GM21515 (cell line): ENCODE results near the gene ATP6V1D.
"Not testable (repeated sequence)": the region's sequence is repeated elsewhere in the genome, so short reads cannot be mapped to it uniquely, and the experiment has no call there.

Experiments used
- ATAC-seq: cut with Tn5 transposase; IDR thresholded peaks from one replicate; pipeline ENCODE4 v1.9.1; 2021; ENCODE audit not compliant: unreplicated experiment

Gene ATP6V1D

GRCh38 chr14:67359775-67360469 is at the start of gene ATP6V1D, which contains the start of gene EIF2S1:
Gene ATP6V1D (minus strand): TSS chr14:67359804. CDS start chr14:67359698, 106 bp downstream.
Gene EIF2S1 (plus strand): TSS chr14:67360328. CDS start chr14:67364768, 4,440 bp downstream.
- peak; percentile 82 for ATAC-seq

GRCh38 chr14:67408122-67408801 is 48.7 kb upstream of the ATP6V1D start:
- not testable (repeated sequence) for ATAC-seq

- no peak for ATAC-seq
These were observed 46.2 kb upstream of the ATP6V1D start for GRCh38 chr14:67405771-67406170.

- no peak for ATAC-seq
These were observed 40.8 kb upstream of the ATP6V1D start for GRCh38 chr14:67400434-67400833.

- no peak for ATAC-seq
These were observed 37.9 kb upstream of the ATP6V1D start for GRCh38 chr14:67397536-67397935.

- no peak for ATAC-seq
These were observed 36.9 kb upstream of the ATP6V1D start for GRCh38 chr14:67396381-67396970.

GRCh38 chr14:67395876-67396189 is 36.2 kb upstream of the ATP6V1D start:
- no peak for ATAC-seq

- no peak for ATAC-seq
These were observed 35.7 kb upstream of the ATP6V1D start for GRCh38 chr14:67395086-67395875.

- no peak for ATAC-seq
These were observed 34.1 kb upstream of the ATP6V1D start for GRCh38 chr14:67393689-67394088.

GRCh38 chr14:67392800-67393199 is 33.2 kb upstream of the ATP6V1D start:
- ATAC-seq = no peak

GRCh38 chr14:67392123-67392522 is 32.5 kb upstream of the ATP6V1D start:
- ATAC-seq = no peak

GRCh38 chr14:67391268-67391667 is 31.7 kb upstream of the ATP6V1D start:
- no peak for ATAC-seq

GRCh38 chr14:67389811-67390534 is 30.4 kb upstream of the ATP6V1D start:
- ATAC-seq = no peak

- no peak for ATAC-seq
These were observed 29.7 kb upstream of the ATP6V1D start for GRCh38 chr14:67389275-67389674.

- no peak for ATAC-seq
These were observed 27.6 kb upstream of the ATP6V1D start for GRCh38 chr14:67387195-67387594.

GRCh38 chr14:67385618-67386017 is 26.0 kb upstream of the ATP6V1D start:
- no peak for ATAC-seq

GRCh38 chr14:67385120-67385519 is 25.5 kb upstream of the ATP6V1D start:
- ATAC-seq = no peak

GRCh38 chr14:67377916-67378315 is 18.3 kb upstream of the ATP6V1D start:
- ATAC-seq = no peak

- ATAC-seq = no peak
These were observed 13.7 kb upstream of the ATP6V1D start for GRCh38 chr14:67373347-67373746.

- ATAC-seq = no peak
These were observed 13.2 kb upstream of the ATP6V1D start for GRCh38 chr14:67372833-67373232.
